Endodermal cell (in vitro differentiated cells): ENCODE data around the gene ANXA2R. TPM values are rescaled to one million over a fixed set of nuclear protein-coding genes. Genes with fewer than 3 reads are reported as not detected.
A peak's percentile ranks its signal among the peaks of the same experiment; 100 is the strongest.

ENCODE experiments used
- DNase-seq: peaks from one replicate; pipeline ENCODE4 v3.0.0-alpha.2; 2017
- H3K27ac ChIP-seq: 2 replicates; pipeline ENCODE4 v1.5.1; 2013; ENCODE audit warnings: mild to moderate bottlenecking, low read depth, low read length, moderate library complexity
- H3K27me3 ChIP-seq: 2 replicates; pipeline ENCODE4 v1.6.1; 2013; ENCODE audit warnings: mild to moderate bottlenecking, low read length, moderate library complexity; ENCODE audit not compliant: insufficient read depth, control insufficient read depth, poor library complexity, severe bottlenecking
- H3K36me3 ChIP-seq: 2 replicates; pipeline ENCODE4 v1.7.0; 2013; ENCODE audit warnings: mild to moderate bottlenecking, low read length, moderate library complexity; ENCODE audit not compliant: control insufficient read depth, insufficient read depth
- H3K4me1 ChIP-seq: one replicate; pipeline ENCODE4 v1.7.0; 2013; ENCODE audit warnings: low read length; ENCODE audit not compliant: control insufficient read depth, insufficient read depth
- H3K4me3 ChIP-seq: 2 replicates; pipeline ENCODE4 v1.5.1; 2013; ENCODE audit warnings: mild to moderate bottlenecking, low read length, moderate library complexity
- H3K9ac ChIP-seq: 2 replicates; pipeline ENCODE4 v1.6.1; 2013; ENCODE audit warnings: mild to moderate bottlenecking, low read length, moderate library complexity; ENCODE audit not compliant: poor library complexity, severe bottlenecking; ENCODE audit errors: extremely low read depth
- H3K9me3 ChIP-seq: 2 replicates; pipeline ENCODE4 v1.6.1; 2013; ENCODE audit warnings: mild to moderate bottlenecking, low read length, moderate library complexity; ENCODE audit not compliant: control insufficient read depth
- H3K27ac Mint-ChIP-seq: 2 replicates; pipeline ENCODE4 v1.8.0; 2020; ENCODE audit warnings: mixed read lengths
- H3K27me3 Mint-ChIP-seq: 2 replicates; pipeline ENCODE4 v1.8.0; 2021; ENCODE audit warnings: mild to moderate bottlenecking, mixed read lengths; ENCODE audit not compliant: insufficient read depth
- H3K36me3 Mint-ChIP-seq: 2 replicates; pipeline ENCODE4 v1.8.0; 2020; ENCODE audit warnings: low read depth, mixed read lengths
- H3K4me1 Mint-ChIP-seq: 2 replicates; pipeline ENCODE4 v1.8.0; 2020; ENCODE audit warnings: mixed read lengths
- H3K4me3 Mint-ChIP-seq: 2 replicates; pipeline ENCODE4 v1.8.0; 2020; ENCODE audit warnings: mild to moderate bottlenecking, moderate library complexity, mixed read lengths
- H3K9me3 Mint-ChIP-seq: 2 replicates; pipeline ENCODE4 v1.8.0; 2020; ENCODE audit warnings: mild to moderate bottlenecking, mixed read lengths
- CTCF ChIP-seq: fragments of 200-600 bp; sonication (generic); conservative IDR thresholded peaks from 2 replicates; pipeline ENCODE4 v1.5.0; 2021; ENCODE audit warnings: antibody characterized with exemption, mild to moderate bottlenecking
- WGBS, 2 experiments: methylation state at CpG; one replicate each; pipeline versions ENCODE4 v1.1.5 to v1.1.7; 2013; ENCODE audit warnings: missing lambda C conversion rate in 2 of 2, mixed read lengths in 1 of 2; ENCODE audit not compliant: insufficient coverage in 1 of 2, insufficient read length in 1 of 2; 5-methylcytosine and 5-hydroxymethylcytosine counted together
- total RNA-seq, 2 donors: library from RNA; stranded (reverse); fragmentation: NEBNext Ultra II Directional in 1 of 2; extraction: Animal tissue kit (Norgen Biotek cat#: 25700) in 1 of 2; gene quantifications; 2 replicates in 1 of 2; 3 replicates in 1 of 2; pipeline ENCODE4 v1.2.1, GENCODE V29; 2021

Gene ANXA2R
- total RNA-seq, 2 donors from 2014 or later, result 0.73 to 0.97 TPM

GRCh38 chr5:43036856-43037635 is 3.1 kb downstream of the ANXA2R start:
- Histone ChIP-seq H3K36me3 (no peaks in the 10 kb centered on the region), H3K27me3 (peaks cover 40% of the 10 kb centered on the region), H3K4me1 (peaks cover 4% of the 10 kb centered on the region), H3K9ac (no peak overlapping the region), H3K9me3 (no peaks in the 10 kb centered on the region), H3K4me3 (no peak overlapping the region), H3K27ac (no peak overlapping the region)
- peaks cover 5% of the 10 kb centered on the region for H3K36me3 Mint-ChIP-seq
- H3K4me1 Mint-ChIP-seq, result peaks cover 32% of the 10 kb centered on the region
- H3K4me3 Mint-ChIP-seq, result no peak overlapping the region
- no peak for TF ChIP-seq CTCF
- peaks cover 70% of the 10 kb centered on the region for H3K27me3 Mint-ChIP-seq
- no peak overlapping the region for H3K27ac Mint-ChIP-seq
- WGBS, 2 experiments, result 88 to 91% methylated on average over 36 of the region's 36 CpGs
- peak; percentile 72 for DNase-seq
- peaks cover 2% of the 10 kb centered on the region for H3K9me3 Mint-ChIP-seq

GRCh38 chr5:43036409-43036808 is 3.7 kb downstream of the ANXA2R start:
- H3K36me3 ChIP-seq, result no peaks in the 10 kb centered on the region
- H3K9ac ChIP-seq, result no peak overlapping the region
- 86% methylated on average over 1 of the region's 1 CpG; no CpG with 5 or more reads in 1 of the 2 experiments for WGBS, 2 experiments
- H3K4me1 ChIP-seq, result peaks cover 4% of the 10 kb centered on the region
- H3K4me3 ChIP-seq, result no peak overlapping the region
- peaks cover 35% of the 10 kb centered on the region for H3K27me3 ChIP-seq
- Mint-ChIP-seq H3K4me3 (no peak overlapping the region), H3K36me3 (peaks cover 5% of the 10 kb centered on the region), H3K27ac (no peak overlapping the region), H3K9me3 (peaks cover 2% of the 10 kb centered on the region), H3K4me1 (peaks cover 32% of the 10 kb centered on the region), H3K27me3 (peaks cover 64% of the 10 kb centered on the region)
- TF ChIP-seq CTCF, result no peak
- no peaks in the 10 kb centered on the region for H3K9me3 ChIP-seq
- no peak for DNase-seq
- H3K27ac ChIP-seq, result no peak overlapping the region

DNA sequence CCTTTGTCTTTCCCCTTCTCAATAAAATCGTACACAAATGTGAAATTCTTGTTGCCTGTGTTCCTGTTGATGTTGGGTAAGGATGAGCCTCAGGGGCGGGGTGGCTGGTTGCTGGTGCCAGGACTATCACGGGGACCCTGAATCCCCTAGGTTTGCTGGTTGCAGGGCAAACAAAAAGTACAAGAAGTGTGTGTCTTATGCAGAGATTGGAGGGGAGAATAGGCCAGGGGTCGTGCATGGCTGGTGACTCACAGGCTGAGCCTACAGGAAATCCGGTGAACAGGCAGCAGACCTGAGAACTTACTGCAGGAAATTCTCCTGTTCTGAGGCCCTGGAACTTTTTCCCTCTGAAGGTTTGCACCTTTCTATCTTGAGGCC is 5.5 kb downstream of the ANXA2R start:
- H3K27me3 Mint-ChIP-seq, result peaks cover 45% of the 10 kb centered on the region
- WGBS, 2 experiments, result 75 to 81% methylated on average over 4 to 5 of the region's 5 CpGs
- peak overlapping the region; percentile 45 for H3K4me3 Mint-ChIP-seq
- H3K4me1 Mint-ChIP-seq, result peaks cover 27% of the 10 kb centered on the region
- H3K27me3 ChIP-seq, result peaks cover 25% of the 10 kb centered on the region
- H3K27ac ChIP-seq, result no peak overlapping the region
- TF ChIP-seq CTCF, result no peak
- peak; percentile 65 for DNase-seq
- H3K9ac ChIP-seq, result no peak overlapping the region
- no peaks in the 10 kb centered on the region for H3K36me3 ChIP-seq
- H3K4me1 ChIP-seq, result peaks cover 4% of the 10 kb centered on the region
- no peak overlapping the region for H3K4me3 ChIP-seq
- peaks cover 2% of the 10 kb centered on the region for H3K9me3 Mint-ChIP-seq
- no peak overlapping the region for H3K27ac Mint-ChIP-seq
- H3K9me3 ChIP-seq, result no peaks in the 10 kb centered on the region
- peaks cover 5% of the 10 kb centered on the region for H3K36me3 Mint-ChIP-seq
